HG02642 (cell line): ENCODE results near the gene POC1A.
"Not testable (repeated sequence)": the region's sequence is repeated elsewhere in the genome, so short reads cannot be mapped to it uniquely, and the experiment has no call there.

Experiments used
- ATAC-seq: cut with Tn5 transposase; IDR thresholded peaks from one replicate; pipeline ENCODE4 v1.9.1; 2021; ENCODE audit warnings: mild to moderate bottlenecking; ENCODE audit not compliant: unreplicated experiment, poor library complexity

POC1A gene

GRCh38 chr3:52185311-52185710, 31.1 kb upstream of the POC1A start:
- no peak for ATAC-seq

- ATAC-seq = no peak
Measured at GRCh38 chr3:52184690-52185089, 30.5 kb upstream of the POC1A start.

DNA sequence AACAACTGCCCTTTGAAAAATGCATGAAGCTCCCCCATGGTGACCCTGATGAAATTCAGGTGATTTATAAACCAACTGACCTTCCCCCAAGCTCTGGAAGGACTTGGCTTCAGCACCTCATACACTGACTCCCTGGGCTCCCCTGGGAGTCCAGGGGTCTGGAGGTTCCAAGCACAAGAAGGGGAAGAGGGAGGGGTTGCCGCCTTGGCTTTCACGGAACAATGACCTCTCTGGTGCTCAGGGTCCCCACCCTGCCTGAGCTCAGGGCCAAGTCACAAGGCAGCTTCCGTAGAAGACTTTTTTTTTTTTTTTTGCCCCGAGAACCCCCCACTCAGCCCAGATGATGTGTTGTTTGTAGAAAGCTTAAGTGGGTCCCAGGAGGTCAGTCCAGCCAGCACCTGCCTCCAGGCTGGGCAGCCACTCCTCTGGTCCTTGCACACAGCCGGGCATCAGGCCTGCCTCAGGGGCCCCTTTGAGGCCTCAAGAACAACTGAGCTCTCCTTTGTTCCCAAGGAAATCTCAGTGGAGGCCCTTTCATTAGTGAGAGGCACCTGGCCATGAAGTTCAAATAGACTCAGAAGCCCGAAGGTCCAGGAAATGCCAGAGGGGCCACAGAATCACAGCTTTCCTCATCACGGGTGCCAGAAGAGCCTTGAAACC, 29.7 kb upstream of the POC1A start:
- ATAC-seq = no peak

- no peak for ATAC-seq
Measured at GRCh38 chr3:52182691-52183090, 28.5 kb upstream of the POC1A start.

DNA sequence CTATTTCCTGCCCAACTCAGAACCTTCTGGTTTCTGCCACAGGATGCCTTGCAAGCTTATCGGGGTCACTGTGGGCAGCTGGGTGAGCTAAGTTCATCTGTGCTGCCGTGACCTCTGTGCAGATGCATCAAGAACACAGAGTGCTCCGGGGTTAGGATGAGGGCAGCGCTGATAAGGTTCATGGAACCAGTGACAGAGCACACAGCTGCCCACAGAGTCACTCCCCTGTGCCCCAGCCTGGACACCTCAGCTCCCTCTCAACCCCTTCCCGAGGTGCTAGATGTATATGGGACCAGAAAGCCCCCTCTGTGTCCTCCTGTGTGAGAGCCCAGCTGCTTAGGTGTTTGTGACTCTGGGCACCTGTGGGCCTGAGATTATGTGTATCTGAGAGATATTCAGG, 28.0 kb upstream of the POC1A start:
- no peak for ATAC-seq

- no peak for ATAC-seq
Measured at GRCh38 chr3:52181543-52181942, 27.3 kb upstream of the POC1A start.

DNA sequence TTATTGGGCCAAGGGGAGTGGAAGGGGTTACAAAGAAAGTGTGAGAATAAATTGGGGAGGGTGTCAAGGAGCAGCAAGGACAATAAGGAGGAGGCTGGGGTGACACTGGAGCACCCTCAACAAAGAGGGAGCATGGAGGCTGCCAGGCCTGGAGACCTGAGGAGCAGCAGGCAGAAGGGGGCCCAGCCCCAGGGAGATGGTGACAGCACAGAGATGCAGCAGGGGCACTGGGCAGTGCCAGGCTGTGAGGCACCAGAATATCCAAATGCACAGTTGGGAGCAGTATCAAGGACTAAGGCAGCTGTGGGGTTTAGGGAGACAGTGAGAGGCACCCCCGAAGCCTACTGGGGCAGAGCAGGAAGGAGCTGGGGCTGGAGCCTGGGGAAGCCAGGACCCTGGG, 24.3 kb upstream of the POC1A start:
- no peak for ATAC-seq

DNA sequence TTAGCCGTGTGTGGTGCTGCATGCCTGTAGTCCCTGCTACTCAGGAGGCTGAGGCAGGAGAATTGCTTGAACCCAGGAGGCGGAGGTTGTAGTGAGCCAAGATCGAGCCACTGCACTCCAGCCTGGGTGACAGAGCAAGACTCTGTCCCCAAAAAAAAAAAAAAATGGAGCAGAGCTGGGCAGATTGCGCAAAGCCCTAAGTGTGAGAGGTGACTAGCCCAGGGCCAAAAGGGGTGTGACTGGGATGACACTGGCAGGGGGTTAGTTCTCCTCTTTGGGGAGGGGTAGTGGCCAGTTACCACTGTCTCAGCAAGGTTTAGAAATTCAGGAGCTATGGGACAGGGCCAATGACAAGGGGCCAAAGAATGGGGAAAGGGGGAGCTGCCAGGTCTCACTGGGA, 23.9 kb upstream of the POC1A start:
- ATAC-seq = not testable (repeated sequence)

DNA sequence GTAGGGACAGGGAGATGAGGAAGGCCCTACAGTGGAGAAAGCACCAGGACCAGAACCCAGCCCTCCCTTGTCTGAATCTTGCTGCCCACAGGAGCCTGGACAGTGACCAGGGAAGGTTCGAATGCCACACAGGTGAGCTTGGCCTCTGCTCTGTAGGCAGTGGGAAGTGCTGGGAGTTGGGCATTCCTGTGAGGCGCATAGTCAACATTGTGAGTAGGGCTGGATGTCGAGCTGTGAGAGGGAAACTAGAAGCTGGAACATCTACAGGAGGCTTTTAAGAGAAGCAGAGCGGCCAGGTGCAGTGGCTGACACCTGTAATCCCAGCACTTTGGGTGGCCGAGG, 23.4 kb upstream of the POC1A start:
- ATAC-seq = no peak

DNA sequence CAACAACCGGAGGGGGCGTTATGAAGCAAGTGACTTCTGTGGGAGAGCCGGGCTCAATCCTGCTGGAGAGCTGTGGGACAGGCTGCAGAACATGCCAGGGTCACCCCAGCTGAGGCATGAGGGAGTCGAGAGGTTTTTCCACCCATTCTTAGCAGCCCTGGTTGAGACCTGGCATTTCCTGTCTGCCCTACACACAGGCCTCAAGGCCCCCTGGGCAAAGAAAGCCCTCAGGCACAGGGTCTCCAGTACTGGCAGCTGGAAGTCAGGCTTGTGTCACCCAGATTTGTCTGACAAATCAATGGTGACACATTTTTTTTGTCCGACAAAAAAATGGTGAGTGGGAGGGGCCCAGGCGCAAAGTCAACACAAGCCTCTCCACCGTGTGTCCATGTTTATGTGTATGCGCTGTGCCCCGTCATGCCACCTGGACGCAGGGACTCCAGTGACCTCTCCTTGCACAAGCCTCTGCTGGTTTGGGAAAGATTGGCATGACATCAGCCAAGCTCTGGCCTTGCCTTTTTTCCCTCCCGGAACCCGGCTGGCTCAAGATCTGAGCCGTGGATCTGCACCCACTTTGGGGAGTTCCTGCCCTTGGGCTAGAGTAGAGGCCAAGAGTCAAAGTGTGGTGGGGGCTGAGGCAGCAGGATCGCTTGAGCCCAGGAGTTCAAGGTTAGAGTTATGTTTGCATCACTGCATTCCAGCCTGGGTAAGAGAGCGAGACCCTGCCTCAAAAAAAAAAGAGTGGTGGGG, 22.9 kb upstream of the POC1A start:
- ATAC-seq = no peak

DNA sequence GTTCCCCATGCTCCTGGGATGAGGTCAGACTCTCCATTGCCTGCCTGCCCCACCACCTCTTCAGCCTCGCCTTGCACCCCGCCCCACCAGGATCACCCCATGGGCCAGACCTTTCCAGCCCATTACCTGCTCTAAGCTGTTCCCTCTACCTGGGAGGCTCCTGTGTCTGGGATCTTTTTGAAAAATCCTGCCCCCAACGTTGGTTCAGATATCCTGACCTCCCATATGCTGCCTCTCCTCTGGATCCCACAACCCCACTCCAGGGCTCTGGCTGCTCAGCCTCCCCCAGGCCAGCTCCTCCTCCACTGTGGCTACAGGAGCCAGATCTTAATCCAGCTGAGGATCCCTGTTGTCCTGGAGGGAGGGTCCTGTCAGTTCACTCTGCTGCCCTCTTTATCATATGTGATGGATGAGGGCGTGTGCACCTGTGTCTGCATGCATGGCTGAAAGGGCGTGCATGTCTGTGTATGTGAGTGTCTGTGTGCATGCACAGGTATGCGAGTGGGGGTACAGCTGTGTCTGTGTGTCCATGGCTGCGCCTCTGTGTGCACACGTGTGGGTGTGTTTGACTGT, 22.0 kb upstream of the POC1A start:
- ATAC-seq = no peak

DNA sequence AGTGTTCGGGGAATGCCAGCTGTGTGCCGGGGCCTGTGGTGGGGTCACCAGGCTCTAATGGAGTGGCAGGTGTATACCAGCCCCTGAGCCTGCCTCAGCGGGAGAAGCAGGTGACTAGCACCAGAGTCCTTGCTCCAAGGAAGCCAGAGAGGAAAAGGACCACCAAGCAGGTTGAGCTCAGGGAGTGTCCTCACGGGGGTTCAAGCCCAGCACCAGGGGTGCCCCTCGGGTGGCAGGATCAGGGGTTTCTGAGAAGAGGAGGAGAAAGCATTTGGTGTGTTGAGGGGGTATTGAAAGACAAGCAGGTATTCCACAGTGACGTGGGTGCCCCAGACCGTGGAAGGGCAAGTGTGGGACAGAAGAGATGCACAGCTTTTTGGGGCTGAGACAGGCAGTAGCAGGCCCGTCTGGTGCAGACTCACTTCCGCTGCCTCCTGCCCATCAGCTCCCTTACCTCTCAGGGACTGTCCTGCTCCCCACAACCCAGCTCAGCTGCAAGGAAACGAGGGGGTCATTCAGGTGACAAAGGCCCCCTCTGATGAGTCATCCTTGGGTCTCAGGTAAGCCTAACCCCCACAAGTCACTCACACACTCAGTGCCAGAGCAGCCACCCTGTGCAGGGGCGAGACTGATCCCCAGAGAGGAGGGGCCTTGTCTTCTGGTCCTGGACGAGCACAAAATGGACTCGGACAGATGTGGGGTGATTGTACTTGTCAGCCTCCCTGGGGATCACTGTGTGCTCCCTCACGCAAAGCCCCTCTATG, 21.4 kb upstream of the POC1A start:
- no peak for ATAC-seq

DNA sequence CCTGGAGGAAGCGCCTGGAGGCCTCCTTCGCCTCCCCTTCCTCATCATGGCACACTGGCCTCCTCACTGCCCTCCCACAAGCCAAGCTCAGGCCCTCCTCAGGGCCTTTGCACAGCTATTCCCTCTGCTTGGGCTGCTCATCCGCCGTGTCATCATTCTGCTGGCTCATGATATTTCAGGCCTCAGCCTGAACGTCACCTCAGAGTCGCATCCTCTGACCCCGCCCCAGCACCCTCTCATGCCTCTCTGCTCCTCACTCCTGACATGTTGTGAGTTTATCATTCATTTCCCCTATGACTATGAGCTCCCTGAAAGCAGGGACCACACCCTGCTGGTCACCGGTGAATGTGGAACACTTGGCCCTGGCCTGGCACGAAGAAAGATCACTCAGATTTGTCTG, 20.7 kb upstream of the POC1A start:
- ATAC-seq = no peak

DNA sequence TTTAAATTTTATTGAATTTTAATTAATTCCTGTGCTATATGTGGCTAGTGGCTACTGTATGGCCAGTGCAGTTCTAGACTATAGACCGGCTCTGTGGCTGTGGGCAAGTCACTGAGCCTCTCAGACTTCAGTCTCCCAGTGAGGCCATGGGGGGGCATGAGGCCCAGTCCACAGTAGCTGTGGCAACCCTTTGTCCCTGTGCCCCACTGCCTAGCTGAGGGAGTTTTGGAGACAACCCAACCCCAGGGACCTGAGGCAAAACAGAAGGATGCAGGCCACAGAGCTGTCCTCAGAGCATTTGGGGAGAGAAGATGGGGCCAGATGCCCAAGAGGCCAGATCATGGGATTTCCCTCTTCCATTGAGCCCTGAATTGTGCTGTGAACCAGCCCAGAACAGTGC, 18.9 kb upstream of the POC1A start:
- ATAC-seq = no peak

DNA sequence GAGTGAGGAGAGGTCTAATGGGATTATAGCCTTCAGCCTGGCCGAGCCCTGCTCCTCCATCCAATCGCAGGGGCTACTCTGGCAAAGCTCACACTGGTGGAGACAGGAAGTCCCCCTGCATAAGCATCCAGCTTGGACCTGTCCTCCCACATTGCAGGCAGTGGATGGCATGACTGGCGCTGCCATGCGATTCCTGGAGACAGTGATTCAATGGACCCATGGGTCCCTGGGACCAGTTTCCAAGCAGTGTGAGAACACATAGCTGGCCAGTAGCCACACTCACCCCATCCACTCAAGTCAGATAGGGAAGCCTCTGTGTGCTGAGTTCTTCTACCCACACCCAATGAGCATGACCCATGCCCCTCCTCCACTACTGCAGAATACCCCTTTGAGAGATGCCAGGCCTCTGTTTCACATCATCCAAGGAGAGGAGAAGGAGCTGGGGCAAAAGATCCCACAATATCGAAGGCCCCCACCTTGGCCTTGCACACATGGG, 18.1 kb upstream of the POC1A start:
- ATAC-seq = no peak

DNA sequence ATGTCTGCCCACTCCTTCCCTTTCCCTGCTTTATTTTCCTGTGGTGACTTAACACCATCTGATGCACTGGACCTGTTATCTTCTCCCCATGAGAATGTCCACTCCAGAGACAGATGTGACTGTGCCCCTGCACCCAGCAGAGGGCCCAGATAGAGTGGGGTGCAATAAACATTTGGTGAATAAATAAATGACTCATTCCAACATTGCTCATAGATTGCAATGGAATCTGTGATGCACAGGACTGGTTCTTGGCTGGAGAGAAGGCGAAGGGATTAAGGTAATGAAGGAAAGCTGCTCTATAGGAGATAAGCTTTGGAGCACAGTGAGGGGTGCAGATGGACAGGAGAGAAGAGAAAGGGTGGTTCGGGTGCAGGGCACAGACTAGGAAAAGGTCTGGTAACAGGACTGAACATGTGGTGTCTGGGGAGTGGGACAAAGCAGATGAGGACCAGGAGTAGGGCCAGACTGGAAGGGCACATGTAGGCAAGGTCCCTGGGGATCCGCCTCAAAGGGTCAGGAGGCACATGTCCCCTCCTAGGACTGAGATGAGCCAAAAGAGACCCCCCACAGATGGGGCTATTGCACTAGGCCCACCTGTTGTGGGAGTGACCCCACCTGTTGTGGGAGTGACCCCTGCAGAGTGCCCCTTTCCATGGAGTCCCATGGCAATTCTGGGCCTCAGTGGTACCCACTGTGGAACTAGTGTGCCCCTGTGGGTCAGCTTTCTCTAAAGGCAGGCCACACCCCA, 17.5 kb upstream of the POC1A start:
- ATAC-seq = no peak

GRCh38 chr3:52170217-52170616, 16.0 kb upstream of the POC1A start:
- not testable (repeated sequence) for ATAC-seq

DNA sequence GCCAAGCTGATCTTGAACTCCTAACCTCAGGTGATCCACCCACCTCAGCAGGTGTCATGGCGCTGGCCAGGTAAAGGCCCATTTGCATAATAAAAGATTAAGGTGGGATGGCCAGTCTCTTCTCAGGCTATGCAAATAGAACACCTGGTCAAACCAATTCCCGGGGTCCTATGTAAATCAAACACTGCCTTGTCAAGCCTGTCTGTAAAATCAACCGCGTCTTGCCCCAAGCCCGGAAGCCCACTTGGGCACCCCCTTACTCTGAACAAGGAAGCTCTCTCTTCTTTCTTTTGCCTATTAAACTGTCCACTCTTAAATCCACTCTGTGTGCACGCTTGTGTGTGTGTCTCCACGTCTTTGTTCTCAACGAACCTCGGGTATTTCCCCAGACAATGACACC, 13.0 kb upstream of the POC1A start:
- ATAC-seq = no peak

GRCh38 chr3:52162250-52162872, 8.1 kb upstream of the POC1A start:
- no peak for ATAC-seq

GRCh38 chr3:52159503-52159902, 5.3 kb upstream of the POC1A start:
- ATAC-seq = no peak
